CD14-positive monocyte (primary cell): ENCODE data around the gene SERPINA1. TPM values are rescaled to one million over a fixed set of nuclear protein-coding genes. Genes with fewer than 3 reads are reported as not detected.
"Not testable (repeated sequence)": the region's sequence is repeated elsewhere in the genome, so short reads cannot be mapped to it uniquely, and the experiment has no call there.

ENCODE experiments used
- DNase-seq, 3 donors: peaks; one replicate each; pipeline ENCODE4 v3.0.0-alpha.2; 2011 to 2022
- H2AFZ ChIP-seq: 2 replicates; pipeline ENCODE4 v1.6.0; 2012; ENCODE audit warnings: mild to moderate bottlenecking, low read depth, low read length, inconsistent platforms; ENCODE audit not compliant: insufficient read depth, poor library complexity, severe bottlenecking
- H3K27ac ChIP-seq, 2 donors: 1 replicate in 1 of 2; 2 replicates in 1 of 2; pipeline ENCODE4 v1.5.1; 2012 to 2013; ENCODE audit warnings: low read length in 2 of 2, control low read depth in 1 of 2, inconsistent platforms in 1 of 2, low read depth in 1 of 2, mild to moderate bottlenecking in 1 of 2
- H3K27me3 ChIP-seq, 2 donors: one replicate each; pipeline versions ENCODE4 v1.6.0 to v1.6.1; 2011 to 2013; ENCODE audit warnings: low read length in 2 of 2; ENCODE audit not compliant: control insufficient read depth in 2 of 2, insufficient read depth in 2 of 2
- H3K36me3 ChIP-seq, 2 donors: replicated peaks in 1 of 2; 1 replicate in 1 of 2; 2 replicates in 1 of 2; pipeline versions ENCODE4 v1.5.1 to v1.6.1; 2012 to 2013; ENCODE audit warnings: low read length in 2 of 2, control low read depth in 1 of 2, inconsistent platforms in 1 of 2, mild to moderate bottlenecking in 1 of 2; ENCODE audit not compliant: insufficient read depth in 2 of 2, control insufficient read depth in 1 of 2
- H3K4me1 ChIP-seq, 2 donors: 1 replicate in 1 of 2; 2 replicates in 1 of 2; pipeline versions ENCODE4 v1.5.1 to v1.6.1; 2012 to 2013; ENCODE audit warnings: low read length in 2 of 2, control low read depth in 1 of 2, inconsistent platforms in 1 of 2, mild to moderate bottlenecking in 1 of 2, moderate library complexity in 1 of 2; ENCODE audit not compliant: insufficient read depth in 2 of 2, control insufficient read depth in 1 of 2
- H3K4me2 ChIP-seq: replicated peaks from 2 replicates; pipeline ENCODE3; 2012; ENCODE audit warnings: low read length, moderate library complexity, mild to moderate bottlenecking; ENCODE audit not compliant: poor library complexity, severe bottlenecking; ENCODE audit errors: extremely low read depth
- H3K4me3 ChIP-seq, 3 experiments: fragments of 200-600 bp in 1 of 3; sonication (generic) in 1 of 3; replicated peaks in 1 of 3; 1 replicate in 2 of 3; 2 replicates in 1 of 3; pipeline ENCODE4 v1.5.1; 2011 to 2013; ENCODE audit warnings: low read length in 3 of 3, mild to moderate bottlenecking in 3 of 3, control low read depth in 2 of 3, low read depth in 2 of 3, inconsistent platforms in 1 of 3, moderate library complexity in 1 of 3
- H3K79me2 ChIP-seq: 2 replicates; pipeline ENCODE4 v1.6.0; 2012; ENCODE audit warnings: mild to moderate bottlenecking, control low read depth, inconsistent platforms, low read length, moderate library complexity; ENCODE audit not compliant: insufficient read depth
- H3K9ac ChIP-seq: 2 replicates; pipeline ENCODE4 v1.6.0; 2017; ENCODE audit warnings: low read length, mild to moderate bottlenecking; ENCODE audit not compliant: insufficient read depth, poor library complexity, severe bottlenecking
- H3K9me3 ChIP-seq, 2 donors: replicated peaks in 1 of 2; 1 replicate in 1 of 2; 2 replicates in 1 of 2; pipeline versions ENCODE4 v1.5.1 to v1.6.1; 2012 to 2013; ENCODE audit warnings: low read length in 2 of 2, control low read depth in 1 of 2; ENCODE audit not compliant: control insufficient read depth in 1 of 2, insufficient read depth in 1 of 2
- H4K20me1 ChIP-seq: 2 replicates; pipeline ENCODE4 v1.6.0; 2012; ENCODE audit warnings: mild to moderate bottlenecking, low read length, control low read depth, moderate library complexity; ENCODE audit not compliant: insufficient read depth
- H3K27ac Mint-ChIP-seq, 7 donors: one replicate each; pipeline ENCODE4 v1.8.0; 2020; ENCODE audit warnings: mild to moderate bottlenecking in 7 of 7, mixed read lengths in 7 of 7, moderate library complexity in 6 of 7, inconsistent platforms in 2 of 7
- H3K27me3 Mint-ChIP-seq, 3 donors: one replicate each; pipeline ENCODE4 v1.8.0; 2021 to 2022; ENCODE audit warnings: low read depth in 3 of 3, mild to moderate bottlenecking in 3 of 3, mixed read lengths in 3 of 3, moderate library complexity in 3 of 3, inconsistent platforms in 1 of 3
- H3K36me3 Mint-ChIP-seq, 2 donors: one replicate each; pipeline ENCODE4 v1.8.0; 2020; ENCODE audit warnings: mixed read lengths in 2 of 2, inconsistent platforms in 1 of 2, mild to moderate bottlenecking in 1 of 2
- H3K4me1 Mint-ChIP-seq: one replicate; pipeline ENCODE4 v1.8.0; 2020; ENCODE audit warnings: mild to moderate bottlenecking, mixed read lengths
- H3K4me3 Mint-ChIP-seq, 2 donors: one replicate each; pipeline ENCODE4 v1.8.0; 2020; ENCODE audit warnings: mild to moderate bottlenecking in 2 of 2, mixed read lengths in 2 of 2, moderate library complexity in 1 of 2
- H3K9me3 Mint-ChIP-seq, 7 donors: one replicate each; pipeline ENCODE4 v1.8.0; 2020 to 2022; ENCODE audit warnings: mixed read lengths in 7 of 7, mild to moderate bottlenecking in 6 of 7, moderate library complexity in 6 of 7, inconsistent platforms in 2 of 7
- CTCF ChIP-seq: fragments of 200-600 bp; IDR thresholded peaks from one replicate; pipeline ENCODE4 v1.8.0; 2022; ENCODE audit warnings: antibody characterized with exemption, mild to moderate bottlenecking
- WGBS: methylation state at CpG from one replicate; pipeline ENCODE4 v1.1.5; 2013; ENCODE audit warnings: missing lambda C conversion rate; ENCODE audit not compliant: insufficient coverage; 5-methylcytosine and 5-hydroxymethylcytosine counted together
- intact Hi-C, 2 donors: fragments of 100-400 bp; cut with micrococcal nuclease; formaldehyde crosslinking; loops; one replicate each; pipeline versions ENCODE4 v1.15.0 to v1.15.1; 2023
- polyA plus RNA-seq, 3 donors: library from polyadenylated mRNA; depleted of rRNA in 1 of 3; unstranded in 2 of 3; stranded (reverse) in 1 of 3; fragments of 300-500 nt in 2 of 3; fragments of >200 nt in 1 of 3; fragmentation: Illumina TruSeq in 2 of 3; gene quantifications; 1 replicate in 2 of 3; 2 replicates in 1 of 3; pipeline ENCODE4 v1.2.3, GENCODE V29; 2012 to 2021

SERPINA1 gene
- polyA plus RNA-seq, 3 donors: 1,278 to 2,075 (median 2,042) TPM

GRCh38 chr14:94354638-94355185 lies 33.7 kb downstream of the SERPINA1 start:
- peaks cover 18 to 31% (median 19%) of the 10 kb centered on the region in 3 donors for H3K27me3 Mint-ChIP-seq
- peaks cover 0 to 5% (median 0%) of the 10 kb centered on the region in 7 donors for H3K9me3 Mint-ChIP-seq
- Histone ChIP-seq H2AFZ (no peak overlapping the region), H3K9me3 (no peaks in the 10 kb centered on the region), H3K79me2 (no peaks in the 10 kb centered on the region), H3K4me2 (no peak overlapping the region), H4K20me1 (no peaks in the 10 kb centered on the region), H3K36me3 (no peaks in the 10 kb centered on the region), H3K4me3 (no peak overlapping the region), H3K27ac (no peak overlapping the region), H3K27me3 (peaks cover 21 to 23% of the 10 kb centered on the region in 2 donors), H3K4me1 (peaks cover 0 to 2% of the 10 kb centered on the region in 2 donors), H3K9ac (no peak overlapping the region)
- intact Hi-C loops: loop anchor here (2.0 to 5.0 kb wide), 4 partner anchors 58 to 133 kb away; no protein-coding TSS in a partner anchor
- no peaks in the 10 kb centered on the region for H3K36me3 Mint-ChIP-seq
- H3K4me1 Mint-ChIP-seq: peaks cover 8% of the 10 kb centered on the region
- DNase-seq: no peak
- 100% methylated on average over 2 of the region's 3 CpGs for WGBS
- H3K4me3 Mint-ChIP-seq: peak overlapping the region in 1 of 2 donors; percentile 8
- TF ChIP-seq CTCF: no peak
- no peak overlapping the region for H3K27ac Mint-ChIP-seq

GRCh38 chr14:94354190-94354589 lies 34.2 kb downstream of the SERPINA1 start:
- intact Hi-C loops: loop anchor here (2.0 kb wide), 2 partner anchors 59 to 133 kb away; no protein-coding TSS in a partner anchor
- Mint-ChIP-seq H3K4me3 (peak overlapping the region in 1 of 2 donors; percentile 8), H3K27me3 (peaks cover 19 to 29% (median 22%) of the 10 kb centered on the region in 3 donors)
- H2AFZ ChIP-seq, H3K79me2 ChIP-seq, H3K36me3 Mint-ChIP-seq, H3K27ac ChIP-seq, H3K4me1 Mint-ChIP-seq, H3K9ac ChIP-seq, H3K9me3 ChIP-seq, H3K4me2 ChIP-seq, H3K27ac Mint-ChIP-seq, H3K36me3 ChIP-seq, H4K20me1 ChIP-seq, H3K4me1 ChIP-seq, H3K9me3 Mint-ChIP-seq, DNase-seq, H3K4me3 ChIP-seq: not testable (repeated sequence)
- WGBS: 100% methylated on average over 2 of the region's 8 CpGs
- peaks cover 21 to 26% of the 10 kb centered on the region in 2 donors for H3K27me3 ChIP-seq
